Endothelial cell of umbilical vein (primary cell): ENCODE measurements around the gene KRTAP5-1. TPM values are rescaled to one million over a fixed set of nuclear protein-coding genes. Genes with fewer than 3 reads are reported as not detected.

Experiments used
- BruUV-seq: library from RNA; stranded (reverse); fragments of 400-500 nt; replicated peaks from 2 replicates; lab custom pipeline; 2021; lab: Mats Ljungman, UMichigan
- CTCF ChIA-PET: fragments of 300-600, 350-600 bp; sonication (Branson Sonifier 250); formaldehyde crosslinking; loops from one replicate; lab custom pipeline; 2021; ENCODE audit warnings: antibody characterized with exemption, inconsistent platforms; lab: Charles Lee
- POLR2A ChIA-PET: fragments of 300-600, 350-600 bp; sonication (Branson Sonifier 250); formaldehyde crosslinking; loops from one replicate; lab custom pipeline; 2021; ENCODE audit warnings: antibody characterized with exemption, inconsistent platforms; lab: Charles Lee
- DNase-seq: peaks from one replicate; pipeline ENCODE4 v3.0.0-alpha.2; 2011; ENCODE audit warnings: low read depth, low spot score
- FAIRE-seq: peaks from 2 replicates; lab custom pipeline; 2011; peaks lifted over from hg19 to GRCh38; lab: Jason Lieb, UNC
- H2AFZ ChIP-seq: 2 replicates; pipeline ENCODE4 v1.6.0; 2012; ENCODE audit warnings: low read depth, low read length, control low read depth, inconsistent platforms
- H3K27ac ChIP-seq: 2 replicates; pipeline ENCODE4 v1.5.1; 2011; ENCODE audit warnings: low read depth, mild to moderate bottlenecking, control low read depth, low read length, moderate library complexity; ENCODE audit not compliant: insufficient read depth
- H3K27me3 ChIP-seq, 2 experiments: 2 replicates each; pipeline versions ENCODE4 v1.6.0 to v1.6.1; 2011; ENCODE audit warnings: low read length in 2 of 2, mixed read lengths in 1 of 2; ENCODE audit not compliant: control insufficient read depth in 2 of 2, insufficient read depth in 2 of 2
- H3K36me3 ChIP-seq, 2 experiments: 2 replicates in 1 of 2; 3 replicates in 1 of 2; pipeline ENCODE4 v1.5.1; 2011; ENCODE audit warnings: low read length in 2 of 2, mild to moderate bottlenecking in 1 of 2, moderate library complexity in 1 of 2; ENCODE audit not compliant: control insufficient read depth in 2 of 2, insufficient read depth in 2 of 2; ENCODE audit errors: extremely low read depth in 1 of 2
- H3K4me1 ChIP-seq: 3 replicates; pipeline ENCODE4 v1.5.1; 2011; ENCODE audit warnings: mild to moderate bottlenecking, low read length; ENCODE audit not compliant: control insufficient read depth, insufficient read depth; ENCODE audit errors: extremely low read depth
- H3K4me2 ChIP-seq: 2 replicates; pipeline ENCODE4 v1.6.1; 2011; ENCODE audit warnings: low read length, control low read depth, mixed read lengths; ENCODE audit not compliant: insufficient read depth
- H3K4me3 ChIP-seq, 3 experiments: fragments of 200-600 bp in 1 of 3; sonication (generic), shearing (Covaris generic) in 1 of 3; replicated peaks in 1 of 3; 2 replicates each; pipeline ENCODE4 v1.5.1; 2011 to 2016; ENCODE audit warnings: control low read depth in 3 of 3, low read length in 3 of 3, mild to moderate bottlenecking in 2 of 3, inconsistent platforms in 1 of 3, low read depth in 1 of 3, moderate library complexity in 1 of 3; ENCODE audit not compliant: insufficient read depth in 1 of 3
- H3K79me2 ChIP-seq: 2 replicates; pipeline ENCODE4 v1.6.0; 2012; ENCODE audit warnings: low read length, inconsistent platforms; ENCODE audit not compliant: control insufficient read depth, insufficient read depth
- H3K9ac ChIP-seq: replicated peaks from 2 replicates; pipeline ENCODE3; 2011; ENCODE audit warnings: low read length, control low read depth; ENCODE audit not compliant: insufficient read depth; ENCODE audit errors: extremely low read depth
- H3K9me1 ChIP-seq: replicated peaks from 3 replicates; pipeline ENCODE4 v1.6.0; 2011; ENCODE audit warnings: mild to moderate bottlenecking, low read length; ENCODE audit not compliant: control insufficient read depth, insufficient read depth; ENCODE audit errors: extremely low read depth
- H3K9me3 ChIP-seq: replicated peaks from 2 replicates; pipeline ENCODE4 v1.5.1; 2012; ENCODE audit warnings: low read length, inconsistent platforms; ENCODE audit not compliant: control insufficient read depth, insufficient read depth
- H4K20me1 ChIP-seq: replicated peaks from 2 replicates; pipeline ENCODE3; 2011; ENCODE audit warnings: mild to moderate bottlenecking, low read length; ENCODE audit not compliant: control insufficient read depth, insufficient read depth; ENCODE audit errors: extremely low read depth
- EZH2 ChIP-seq: IDR thresholded peaks from 2 replicates; pipeline ENCODE4 v1.6.1; 2012; ENCODE audit warnings: borderline replicate concordance, low read depth, mild to moderate bottlenecking, moderate library complexity, low read length, inconsistent platforms; ENCODE audit not compliant: severe bottlenecking
- FOS ChIP-seq: IDR thresholded peaks from 2 replicates; pipeline ENCODE4 v1.6.1; 2011; ENCODE audit warnings: mild to moderate bottlenecking, low read length, moderate library complexity, borderline replicate concordance; ENCODE audit not compliant: insufficient read depth
- GATA2 ChIP-seq: IDR thresholded peaks from 2 replicates; pipeline ENCODE4 v1.7.0; 2011; ENCODE audit warnings: low read depth, mild to moderate bottlenecking, moderate library complexity, mixed read lengths, low read length; ENCODE audit not compliant: insufficient read length, insufficient read depth
- JUN ChIP-seq: IDR thresholded peaks from 2 replicates; pipeline ENCODE4 v1.6.1; 2011; ENCODE audit warnings: borderline replicate concordance, low read depth; ENCODE audit not compliant: insufficient read length, insufficient read depth
- MYC ChIP-seq: IDR thresholded peaks from one replicate; pipeline ENCODE4 v1.6.1; 2011; ENCODE audit warnings: mild to moderate bottlenecking, low read depth, low read length
- POLR2A ChIP-seq: IDR thresholded peaks from 2 replicates; pipeline ENCODE4 v1.6.1; 2012; ENCODE audit warnings: low read depth, mild to moderate bottlenecking, control low read depth, low read length
- POLR2AphosphoS5 ChIP-seq: IDR thresholded peaks from 2 replicates; pipeline ENCODE4 v1.6.1; 2012; ENCODE audit warnings: low read depth, mild to moderate bottlenecking, control low read depth, low read length, moderate library complexity; ENCODE audit not compliant: insufficient read depth
- dilution Hi-C: fragments of 300-500 bp; cut with MboI; formaldehyde crosslinking; loops from one replicate; pipeline ENCODE4 v1.15.0; 2019; ENCODE audit warnings: low sequenced_read_pairs; ENCODE audit not compliant: extremely low pct_ligation_motif_present
- intact Hi-C: fragments of 100-400 bp; cut with micrococcal nuclease; formaldehyde crosslinking; loops from one replicate; pipeline ENCODE4 v1.10.0; 2022
- polyA plus RNA-seq, 4 experiments: library from polyadenylated mRNA; depleted of rRNA in 3 of 4; stranded (reverse) in 3 of 4; unstranded in 1 of 4; fragments of >200 nt; gene quantifications; 2 replicates each; pipeline versions ENCODE4 v1.2.1 to v1.2.3, GENCODE V29; 2011 to 2012; ENCODE audit warnings: missing spikeins in 1 of 4
- total RNA-seq: library from RNA; stranded (reverse); gene quantifications from 2 replicates; pipeline ENCODE4 v1.2.3, GENCODE V29; 2021
- TF ChIP-seq, protein P1 (sequence below), 2 donors: IDR thresholded peaks; 1 replicate in 1 of 2; 2 replicates in 1 of 2; pipeline ENCODE4 v1.5.1; 2011; ENCODE audit warnings: low read length in 2 of 2, mild to moderate bottlenecking in 2 of 2, moderate library complexity in 2 of 2, control low read depth in 1 of 2, inconsistent platforms in 1 of 2, low read depth in 1 of 2; ENCODE audit not compliant: insufficient read depth in 1 of 2; ENCODE audit errors: extremely low read depth in 1 of 2
- TF ChIP-seq, protein P2 (sequence below): IDR thresholded peaks from 2 replicates; pipeline ENCODE4 v1.6.1; 2011; ENCODE audit not compliant: insufficient read depth, insufficient read length

Gene KRTAP5-1
- total and polyA plus RNA-seq, 2 donors (not counting 3 experiments of a cell fraction or from before 2014, with no cell fraction given), result not detected

DNA sequence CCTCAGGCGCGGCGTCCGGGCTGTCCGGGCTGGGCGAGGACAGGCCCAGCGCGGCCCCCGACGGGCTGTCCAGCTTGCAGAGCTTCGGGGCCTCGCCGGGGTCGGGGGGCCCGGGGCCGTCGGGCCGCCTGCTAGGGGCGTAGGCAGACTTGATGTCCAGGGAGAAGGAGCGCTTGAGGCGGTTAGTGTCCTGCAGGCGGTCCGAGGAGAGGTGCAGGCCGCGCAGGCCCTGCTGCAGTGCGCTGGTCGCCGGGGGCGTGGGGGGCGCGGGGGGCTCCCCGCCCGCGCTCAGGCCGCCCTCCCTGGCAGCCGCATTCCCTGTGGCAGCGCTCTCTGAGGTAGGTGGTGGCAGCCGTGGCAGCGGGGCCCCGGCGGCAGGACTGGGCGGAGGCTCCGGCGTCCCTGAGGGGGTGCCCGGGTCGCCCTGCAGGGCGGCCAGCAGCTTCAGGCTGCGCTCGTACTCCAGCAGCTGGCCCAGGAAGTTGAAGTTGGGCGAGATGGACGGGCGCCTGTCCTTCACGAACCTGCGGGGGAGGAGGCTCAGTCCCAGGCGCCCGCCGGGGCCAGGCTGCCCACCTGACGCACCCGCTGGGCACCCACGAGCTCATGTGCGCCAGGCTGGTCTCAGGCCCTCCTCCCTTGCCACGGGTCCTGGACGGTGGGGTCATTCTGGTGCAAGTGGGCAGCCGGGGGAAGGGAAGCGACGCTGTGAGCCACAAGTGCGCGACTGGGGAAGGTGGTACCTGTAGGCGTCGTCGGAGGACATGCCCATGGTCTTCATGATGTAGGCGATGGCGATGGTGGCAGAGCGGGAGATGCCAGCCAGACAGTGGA lies 27.8 kb downstream of the KRTAP5-1 start:
- peaks cover 0 to 3% of the 10 kb centered on the region in 2 experiments for H3K36me3 ChIP-seq
- DNase-seq, result no peak
- no peak overlapping the region for H3K27ac ChIP-seq
- TF ChIP-seq MYC (no peak), EZH2 (no peak)
- no TSS peak for BruUV-seq
- H3K4me3 ChIP-seq, result no peak overlapping the region
- no peaks in the 10 kb centered on the region for H3K9me1 ChIP-seq
- ChIA-PET CTCF (interaction anchor here (0.6 to 3.9 kb wide), 5 partner anchors 8 to 325 kb away, joined by 3 to 32 read pairs (median 12); no protein-coding TSS in a partner anchor), POLR2A (no interaction called here)
- no peak overlapping the region for H3K4me2 ChIP-seq
- no peaks in the 10 kb centered on the region for H3K9me3 ChIP-seq
- no peak overlapping the region for H2AFZ ChIP-seq
- intact Hi-C loops (no loop called here), dilution Hi-C loops (no loop called here)
- no peak overlapping the region for H3K9ac ChIP-seq
- no peak for FAIRE-seq
- no peaks in the 10 kb centered on the region for H4K20me1 ChIP-seq
- no peaks in the 10 kb centered on the region for H3K79me2 ChIP-seq
- no peaks in the 10 kb centered on the region for H3K4me1 ChIP-seq
- no peaks in the 10 kb centered on the region for H3K27me3 ChIP-seq

DNA sequence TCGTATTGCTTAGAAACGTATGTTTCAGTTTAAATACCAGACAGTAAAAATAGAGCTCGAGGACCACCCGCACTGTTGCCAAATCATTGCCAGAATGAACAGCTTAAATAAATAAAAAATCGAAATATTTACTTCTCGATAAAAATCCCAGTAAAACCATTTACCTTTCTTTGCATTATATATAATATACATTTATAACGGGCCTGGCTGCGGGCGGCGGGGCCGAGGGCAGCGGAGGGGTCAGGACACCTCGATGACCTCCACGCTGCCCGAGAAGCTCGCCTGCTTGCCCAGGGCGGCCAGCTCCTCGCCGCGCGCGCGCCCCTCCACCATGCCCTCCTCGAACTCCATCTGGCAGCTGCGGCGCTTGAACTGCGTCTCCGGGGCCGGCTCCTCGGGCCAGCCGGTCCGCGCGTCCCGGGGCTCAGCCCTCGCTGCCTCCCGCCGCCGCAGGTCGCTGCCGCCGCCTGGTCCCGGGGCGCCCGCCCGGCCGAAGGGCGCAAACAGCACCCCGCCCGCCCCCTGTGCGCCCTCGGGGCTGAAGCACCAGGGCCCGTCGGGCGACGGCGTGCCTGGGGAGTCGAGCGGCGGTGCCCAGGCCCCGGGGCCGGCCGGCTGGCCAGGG lies 28.7 kb downstream of the KRTAP5-1 start:
- intact Hi-C loops (no loop called here), dilution Hi-C loops (no loop called here)
- POLR2A ChIA-PET, result no interaction called here
- BruUV-seq, result no TSS peak
- no peaks in the 10 kb centered on the region for H3K4me1 ChIP-seq
- H3K79me2 ChIP-seq, result no peaks in the 10 kb centered on the region
- no peak overlapping the region for H2AFZ ChIP-seq
- no peak overlapping the region for H3K9ac ChIP-seq
- no peaks in the 10 kb centered on the region for H3K9me3 ChIP-seq
- H3K4me3 ChIP-seq, result no peak overlapping the region
- no peaks in the 10 kb centered on the region for H3K27me3 ChIP-seq
- H3K36me3 ChIP-seq, result peaks cover 0 to 3% of the 10 kb centered on the region in 2 experiments
- CTCF ChIA-PET, result interaction anchor here (0.7 to 1.9 kb wide), 4 partner anchors 10 to 96 kb away, joined by 3 to 12 read pairs (median 4); no protein-coding TSS in a partner anchor
- H3K4me2 ChIP-seq, result no peak overlapping the region
- TF ChIP-seq, protein P1, sequence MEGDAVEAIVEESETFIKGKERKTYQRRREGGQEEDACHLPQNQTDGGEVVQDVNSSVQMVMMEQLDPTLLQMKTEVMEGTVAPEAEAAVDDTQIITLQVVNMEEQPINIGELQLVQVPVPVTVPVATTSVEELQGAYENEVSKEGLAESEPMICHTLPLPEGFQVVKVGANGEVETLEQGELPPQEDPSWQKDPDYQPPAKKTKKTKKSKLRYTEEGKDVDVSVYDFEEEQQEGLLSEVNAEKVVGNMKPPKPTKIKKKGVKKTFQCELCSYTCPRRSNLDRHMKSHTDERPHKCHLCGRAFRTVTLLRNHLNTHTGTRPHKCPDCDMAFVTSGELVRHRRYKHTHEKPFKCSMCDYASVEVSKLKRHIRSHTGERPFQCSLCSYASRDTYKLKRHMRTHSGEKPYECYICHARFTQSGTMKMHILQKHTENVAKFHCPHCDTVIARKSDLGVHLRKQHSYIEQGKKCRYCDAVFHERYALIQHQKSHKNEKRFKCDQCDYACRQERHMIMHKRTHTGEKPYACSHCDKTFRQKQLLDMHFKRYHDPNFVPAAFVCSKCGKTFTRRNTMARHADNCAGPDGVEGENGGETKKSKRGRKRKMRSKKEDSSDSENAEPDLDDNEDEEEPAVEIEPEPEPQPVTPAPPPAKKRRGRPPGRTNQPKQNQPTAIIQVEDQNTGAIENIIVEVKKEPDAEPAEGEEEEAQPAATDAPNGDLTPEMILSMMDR (IDR thresholded peaks at IDR 0.05; ENCODE audit: extremely low read depth in 1 of 2, insufficient read depth in 1 of 2, low read depth in 1 of 2, low read length in 2 of 2), result no peak
- TF ChIP-seq POLR2A (no peak), GATA2 (no peak), EZH2 (no peak), POLR2AphosphoS5 (no peak), FOS (no peak), JUN (no peak), MYC (no peak)
- TF ChIP-seq, protein P2, sequence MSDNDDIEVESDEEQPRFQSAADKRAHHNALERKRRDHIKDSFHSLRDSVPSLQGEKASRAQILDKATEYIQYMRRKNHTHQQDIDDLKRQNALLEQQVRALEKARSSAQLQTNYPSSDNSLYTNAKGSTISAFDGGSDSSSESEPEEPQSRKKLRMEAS, result no peak
- FAIRE-seq (no peak), DNase-seq (no peak)
- H4K20me1 ChIP-seq, result no peaks in the 10 kb centered on the region
- no peak overlapping the region for H3K27ac ChIP-seq
- no peaks in the 10 kb centered on the region for H3K9me1 ChIP-seq
